HCT116 (cell line): ENCODE measurements around the gene ARCN1. TPM values are rescaled to one million over a fixed set of nuclear protein-coding genes. Genes with fewer than 3 reads are reported as not detected.

Experiments
- ATAC-seq: fragments of 200-7000 bp; cut with Tn5 transposase; 2 replicates; pipeline ENCODE4 v1.9.1; 2020; ENCODE audit warnings: mild to moderate bottlenecking, moderate library complexity
- BruUV-seq: library from RNA; stranded (reverse); fragments of 400-500 nt; replicated peaks from 2 replicates; lab custom pipeline; 2021; lab: Mats Ljungman, UMichigan
- CTCF ChIA-PET: fragments of 300-600 bp; sonication (Branson Sonifier 250); formaldehyde crosslinking; loops from one replicate; lab custom pipeline; 2021; ENCODE audit warnings: antibody characterized with exemption; lab: Charles Lee
- POLR2A ChIA-PET: fragments of 300-600, 350-600 bp; sonication (Branson Sonifier 250); formaldehyde crosslinking; loops from one replicate; lab custom pipeline; 2021; ENCODE audit warnings: antibody characterized with exemption; lab: Charles Lee
- RAD21 ChIA-PET, 2 experiments: fragments of 300-600 bp; sonication (Branson Sonifier 250); formaldehyde crosslinking; loops; one replicate each; lab custom pipeline; 2023; ENCODE audit warnings: low total read pairs in 2 of 2; ENCODE audit not compliant: uncharacterized antibody in 2 of 2, unreplicated experiment in 2 of 2, low non-redundant PET in 1 of 2; lab: Charles Lee
- DNase-seq: peaks from one replicate; pipeline ENCODE4 v3.0.0-alpha.2; 2010; ENCODE audit warnings: low read depth, low spot score
- H2AFZ ChIP-seq: fragments of 200-600 bp; shearing (Covaris generic), sonication (generic); 2 replicates; pipeline ENCODE4 v1.6.1; 2017; ENCODE audit warnings: low read depth, mixed run types, mixed read lengths, antibody characterized with exemption, low read length; ENCODE audit not compliant: poor library complexity, severe bottlenecking
- H3K27ac ChIP-seq: 2 replicates; pipeline ENCODE4 v1.5.1; 2012; ENCODE audit warnings: low read depth, low read length
- H3K27me3 ChIP-seq: fragments of 200-600 bp; sonication (generic); 2 replicates; pipeline ENCODE4 v1.6.1; 2016; ENCODE audit warnings: mixed run types, low read length, mixed read lengths; ENCODE audit not compliant: insufficient read depth
- H3K36me3 ChIP-seq, 2 experiments: fragments of 200-500 bp in 1 of 2; fragments of 200-600 bp in 1 of 2; sonication (Bioruptor generic) in 1 of 2; sonication (generic) in 1 of 2; 2 replicates each; pipeline versions ENCODE4 v1.5.1 to v1.6.1; 2014 to 2016; ENCODE audit warnings: low read length in 2 of 2, inconsistent platforms in 1 of 2, mixed read lengths in 1 of 2, mixed run types in 1 of 2; ENCODE audit not compliant: insufficient read depth in 2 of 2, control insufficient read depth in 1 of 2
- H3K4me1 ChIP-seq, 2 experiments: fragments of 200-600 bp in 1 of 2; sonication (generic) in 1 of 2; 2 replicates each; pipeline versions ENCODE4 v1.5.1 to v1.6.1; 2012 to 2017; ENCODE audit warnings: low read length in 2 of 2, inconsistent platforms in 1 of 2, mild to moderate bottlenecking in 1 of 2, mixed read lengths in 1 of 2, mixed run types in 1 of 2, moderate library complexity in 1 of 2; ENCODE audit not compliant: insufficient read depth in 2 of 2, control insufficient read depth in 1 of 2
- H3K4me2 ChIP-seq: fragments of 200-600 bp; sonication (generic); 2 replicates; pipeline ENCODE4 v1.6.1; 2017; ENCODE audit warnings: mixed run types, low read length, mixed read lengths
- H3K4me3 ChIP-seq, 2 experiments: fragments of 200-600 bp in 1 of 2; sonication (generic) in 1 of 2; replicated peaks in 1 of 2; 2 replicates each; pipeline ENCODE4 v1.5.1; 2011 to 2016; ENCODE audit warnings: low read length in 2 of 2, control low read depth in 1 of 2, low read depth in 1 of 2, mild to moderate bottlenecking in 1 of 2, mixed read lengths in 1 of 2, mixed run types in 1 of 2
- H3K79me2 ChIP-seq: fragments of 200-600 bp; sonication (generic); 2 replicates; pipeline ENCODE4 v1.6.1; 2017; ENCODE audit warnings: mild to moderate bottlenecking, mixed run types, low read length, moderate library complexity, mixed read lengths; ENCODE audit not compliant: insufficient read depth
- H3K9ac ChIP-seq: fragments of 200-600 bp; sonication (generic); 2 replicates; pipeline ENCODE4 v1.6.1; 2016; ENCODE audit warnings: low read length, mixed read lengths
- H3K9me2 ChIP-seq: fragments of 200-600 bp; sonication (generic), shearing (Covaris generic); 2 replicates; pipeline ENCODE4 v1.6.1; 2017; ENCODE audit warnings: mixed run types, mild to moderate bottlenecking, moderate library complexity; ENCODE audit not compliant: insufficient read depth
- H3K9me3 ChIP-seq, 2 experiments: fragments of 200-500 bp in 1 of 2; fragments of 200-600 bp in 1 of 2; sonication (Bioruptor generic) in 1 of 2; sonication (generic) in 1 of 2; 2 replicates each; pipeline ENCODE4 v1.6.1; 2014 to 2017; ENCODE audit warnings: low read length in 2 of 2, mixed read lengths in 2 of 2, inconsistent platforms in 1 of 2, low read depth in 1 of 2, mild to moderate bottlenecking in 1 of 2, mixed run types in 1 of 2, moderate library complexity in 1 of 2; ENCODE audit not compliant: control insufficient read depth in 1 of 2, insufficient read depth in 1 of 2
- H4K20me1 ChIP-seq: fragments of 200-600 bp; sonication (generic), shearing (Covaris generic); 2 replicates; pipeline ENCODE4 v1.6.1; 2017; ENCODE audit warnings: mixed run types, mild to moderate bottlenecking, moderate library complexity; ENCODE audit not compliant: insufficient read depth
- ATF3 ChIP-seq: IDR thresholded peaks from 2 replicates; pipeline ENCODE4 v1.6.1; 2012
- CBX3 ChIP-seq: IDR thresholded peaks from 2 replicates; pipeline ENCODE4 v1.6.1; 2012; ENCODE audit warnings: low read depth
- CEBPB ChIP-seq: IDR thresholded peaks from 2 replicates; pipeline ENCODE4 v1.6.1; 2012; ENCODE audit warnings: low read depth
- EGR1 ChIP-seq: IDR thresholded peaks from 2 replicates; pipeline ENCODE4 v1.6.1; 2012; ENCODE audit warnings: low read depth
- ELF1 ChIP-seq: IDR thresholded peaks from 2 replicates; pipeline ENCODE4 v1.6.1; 2012; ENCODE audit warnings: low read depth, borderline replicate concordance
- EZH2phosphoT487 ChIP-seq: fragments of 200-600 bp; IDR thresholded peaks from 2 replicates; pipeline ENCODE4 v1.6.1; 2018; ENCODE audit warnings: antibody characterized with exemption, borderline replicate concordance
- FOSL1 ChIP-seq: IDR thresholded peaks from 2 replicates; pipeline ENCODE4 v1.6.1; 2012; ENCODE audit warnings: low read depth
- JUND ChIP-seq: IDR thresholded peaks from 2 replicates; pipeline ENCODE4 v1.6.1; 2012
- MAX ChIP-seq: IDR thresholded peaks from 2 replicates; pipeline ENCODE4 v1.6.1; 2012
- POLR2AphosphoS5 ChIP-seq: IDR thresholded peaks from 2 replicates; pipeline ENCODE4 v1.6.1; 2011; ENCODE audit warnings: mild to moderate bottlenecking, low read depth, low read length, moderate library complexity
- RAD21 ChIP-seq: IDR thresholded peaks from 2 replicates; pipeline ENCODE4 v1.6.1; 2012; ENCODE audit warnings: low read depth, mild to moderate bottlenecking
- SIN3A ChIP-seq: IDR thresholded peaks from 2 replicates; pipeline ENCODE4 v1.6.1; 2012; ENCODE audit warnings: low read depth
- TCF7L2 ChIP-seq: IDR thresholded peaks from 2 replicates; pipeline ENCODE4 v1.7.0; 2011; ENCODE audit warnings: borderline replicate concordance, inconsistent platforms; ENCODE audit not compliant: insufficient read depth, insufficient read length; ENCODE audit errors: extremely low read depth
- YY1 ChIP-seq: IDR thresholded peaks from 2 replicates; pipeline ENCODE4 v1.6.1; 2011; ENCODE audit warnings: low read length, low read depth, moderate library complexity, mild to moderate bottlenecking; ENCODE audit not compliant: insufficient replicate concordance; ENCODE audit errors: extremely low read depth
- ZBTB33 ChIP-seq: IDR thresholded peaks from 2 replicates; pipeline ENCODE4 v1.6.1; 2011; ENCODE audit warnings: mild to moderate bottlenecking, low read length, moderate library complexity; ENCODE audit not compliant: insufficient replicate concordance; ENCODE audit errors: extremely low read depth
- ZFX ChIP-seq: fragments of 450-650 bp; IDR thresholded peaks from 2 replicates; pipeline ENCODE4 v1.6.1; 2017
- ZNF274 ChIP-seq: fragments of 200-500 bp; sonication (Bioruptor generic); IDR thresholded peaks from 2 replicates; pipeline ENCODE4 v1.6.1; 2014; ENCODE audit warnings: mild to moderate bottlenecking, low read depth, low read length, inconsistent platforms
- intact Hi-C: fragments of 100-400 bp; cut with micrococcal nuclease; formaldehyde crosslinking; loops from 2 replicates; pipeline ENCODE4 v1.10.0; 2022
- total RNA-seq: library from RNA; stranded (reverse); gene quantifications from one replicate; pipeline ENCODE4 v1.2.1, GENCODE V29; 2021; ENCODE audit not compliant: unreplicated experiment

The ARCN1 gene
- total RNA-seq, 1 experiment from 2014 or later, result 147 TPM

- Histone ChIP-seq H3K9ac (no peak overlapping the region), H3K27ac (no peak overlapping the region), H3K9me2 (no peaks in the 10 kb centered on the region), H3K9me3 (no peaks in the 10 kb centered on the region), H3K4me3 (no peak overlapping the region), H3K4me1 (peaks cover 10 to 32% of the 10 kb centered on the region in 2 experiments; a peak in 3 of 4 replicates), H2AFZ (no peak overlapping the region), H3K27me3 (no peaks in the 10 kb centered on the region), H3K79me2 (no peaks in the 10 kb centered on the region), H3K4me2 (0 out of 2 replicates have a peak overlapping the region, but pooled peaks have one; percentile 99), H3K36me3 (peaks cover 6 to 13% of the 10 kb centered on the region in 2 experiments; a peak in 3 of 4 replicates), H4K20me1 (no peaks in the 10 kb centered on the region)
- RAD21 ChIA-PET, result no interaction called here
- intact Hi-C loops, result loop anchor here (2.0 kb wide), 1 partner anchor 53 kb away; no protein-coding TSS in a partner anchor
- ATAC-seq (no peak), DNase-seq (no peak)
- TF ChIP-seq ZFX (no peak), ATF3 (no peak), CBX3 (no peak)
- no TSS peak for BruUV-seq
- POLR2A ChIA-PET, result interaction anchor here (0.6 to 3.5 kb wide), 2 partner anchors 15 to 538 kb away, joined by 4 to 19 read pairs; no protein-coding TSS in a partner anchor
- CTCF ChIA-PET, result interaction anchor here (1.4 kb wide), 1 partner anchor 52 kb away, joined by 5 read pairs; no protein-coding TSS in a partner anchor
These were observed 34.1 kb downstream of the ARCN1 start for GRCh38 chr11:118606157-118606843.

- BruUV-seq, result no TSS peak
- ChIA-PET POLR2A (interaction anchor here (0.8 to 3.5 kb wide), 3 partner anchors 15 to 28 kb away, joined by 3 to 19 read pairs (median 3); no protein-coding TSS in a partner anchor), RAD21 (no interaction called here), CTCF (interaction anchor here (0.8 to 1.4 kb wide), 4 partner anchors 12 to 52 kb away, joined by 3 to 5 read pairs (median 4); no protein-coding TSS in a partner anchor)
- H3K9me3 ChIP-seq, result no peaks in the 10 kb centered on the region
- no peak for DNase-seq
- ATAC-seq, result no peak
- H3K4me3 ChIP-seq, result no peak overlapping the region
- no peak overlapping the region for H2AFZ ChIP-seq
- intact Hi-C loops, result loop anchor here (2.0 kb wide), 1 partner anchor 52 kb away; no protein-coding TSS in a partner anchor
- no peak overlapping the region for H3K27ac ChIP-seq
- H4K20me1 ChIP-seq, result no peaks in the 10 kb centered on the region
- no peak overlapping the region for H3K9ac ChIP-seq
- no peaks in the 10 kb centered on the region for H3K9me2 ChIP-seq
- H3K36me3 ChIP-seq, result peaks cover under 1 to 8% of the 10 kb centered on the region in 2 experiments; a peak in 2 of 4 replicates
- H3K79me2 ChIP-seq, result no peaks in the 10 kb centered on the region
- H3K4me1 ChIP-seq, result peaks cover 12 to 33% of the 10 kb centered on the region in 2 experiments; a peak in 3 of 4 replicates
- H3K4me2 ChIP-seq, result peak overlapping the region; percentile 99; the same call in 1 of the 2 replicates
- H3K27me3 ChIP-seq, result no peaks in the 10 kb centered on the region
- TF ChIP-seq FOSL1 (no peak), RAD21 (no peak), TCF7L2 (no peak), EZH2phosphoT487 (no peak), ZBTB33 (no peak), ZFX (no peak), JUND (no peak), ELF1 (no peak), EGR1 (no peak), CBX3 (no peak), YY1 (no peak), MAX (no peak), CEBPB (no peak), ATF3 (no peak), SIN3A (no peak), POLR2AphosphoS5 (no peak), ZNF274 (no peak)
These were observed 34.6 kb downstream of the ARCN1 start for GRCh38 chr11:118606844-118607228.
